ENCODE results near the gene CDK5RAP2.

GRCh38 chr9:120410925-120411501 is 169.0 kb downstream of the CDK5RAP2 start:
- TF ChIP-seq CTCF (conservative IDR thresholded peaks at IDR 0.05 in 1 of 2, IDR thresholded peaks at IDR 0.05 in 1 of 2; ENCODE audit: low read depth in 1 of 2, low read length in 2 of 2), result no peak
- no peak for TF ChIP-seq EZH2 (IDR thresholded peaks at IDR 0.05; ENCODE audit: low read length, missing control alignments)

Data from fibroblast of lung (primary cell).